ENCODE measurements around the gene MKLN1. TPM values are rescaled to one million over a fixed set of nuclear protein-coding genes. Genes with fewer than 3 reads are reported as not detected.

The MKLN1 gene
- polyA plus RNA-seq, 2 of the 4 experiments (the other 2 are of a cell fraction), result 39.6 to 84.5 TPM

DNA sequence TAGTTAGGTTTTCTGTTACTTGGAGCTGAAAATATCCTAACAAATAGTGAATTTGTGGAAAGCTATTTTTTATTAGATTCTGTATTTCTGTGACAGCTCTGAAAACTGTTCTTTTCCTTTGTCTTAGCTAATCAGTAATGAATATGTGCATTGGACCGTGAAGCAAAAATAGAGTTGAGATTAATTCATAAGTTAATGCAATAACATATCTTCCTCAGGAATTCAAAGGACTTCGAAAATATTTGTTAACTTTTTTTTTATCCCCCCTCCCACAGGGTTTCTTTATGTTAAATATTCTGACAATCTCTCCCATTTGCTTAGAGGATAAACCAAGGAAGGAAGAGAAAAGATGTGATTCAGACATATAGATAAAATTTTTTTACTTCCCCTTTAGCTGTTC lies 127.3 kb downstream of the MKLN1 start:
- no peak overlapping the region for H3K4me3 ChIP-seq
- TF ChIP-seq KDM1A (IDR thresholded peaks at IDR 0.05; ENCODE audit: low read depth), result no peak
- TF ChIP-seq FOXS1 (CRISPR knock-in tag; IDR thresholded peaks at IDR 0.05), result no peak
- no peak for TF ChIP-seq NFE2L2 (conservative IDR thresholded peaks at IDR 0.05; ENCODE audit: low read length)
- no peak for TF ChIP-seq ZFP36 (IDR thresholded peaks at IDR 0.05; ENCODE audit: borderline replicate concordance, partially characterized antibody)
- no peak for TF ChIP-seq RAD21 (conservative IDR thresholded peaks at IDR 0.05 in 1 of 2, IDR thresholded peaks at IDR 0.05 in 1 of 2)
- H3K4me2 ChIP-seq, result peak overlapping the region; percentile 9; the same call in 1 of the 3 replicates
- ChIA-PET POLR2A (no interaction called here), CTCF (interaction anchor here (0.6 kb wide), 1 partner anchor 16 kb away, joined by 3 read pairs; no protein-coding TSS in a partner anchor)
- peaks cover 23% of the 10 kb centered on the region for H3K4me1 ChIP-seq
- no peak overlapping the region for H3K27ac ChIP-seq
- 64% methylated on average over 2 of the region's 2 CpGs for WGBS (ENCODE audit: missing lambda C conversion rate)
- DNase-seq (ENCODE audit: low read depth in 1 of 2, low spot score in 1 of 2) (no peak), ATAC-seq (no peak), FAIRE-seq (no peak)
- no peaks in the 10 kb centered on the region for H3K9me3 ChIP-seq

- no peak overlapping the region for H3K27ac ChIP-seq
- POLR2A ChIA-PET, result no interaction called here
- peaks cover 23% of the 10 kb centered on the region for H3K4me1 ChIP-seq
- CTCF ChIA-PET, result no interaction called here
- WGBS (ENCODE audit: missing lambda C conversion rate), result 79% methylated on average over 7 of the region's 7 CpGs
- ATAC-seq (no peak), DNase-seq (ENCODE audit: low read depth in 1 of 2, low spot score in 1 of 2) (no peak), FAIRE-seq (no peak)
- H3K4me2 ChIP-seq, result no peak overlapping the region
- TF ChIP-seq HDAC2 (IDR thresholded peaks at IDR 0.05) (no peak), EHMT2 (IDR thresholded peaks at IDR 0.05; ENCODE audit: low read depth) (no peak), RAD21 (conservative IDR thresholded peaks at IDR 0.05 in 1 of 2, IDR thresholded peaks at IDR 0.05 in 1 of 2) (no peak)
- no peaks in the 10 kb centered on the region for H3K9me3 ChIP-seq
- H3K4me3 ChIP-seq, result no peak overlapping the region
These were observed 127.9 kb downstream of the MKLN1 start for GRCh38 chr7:131455546-131455945.

DNA sequence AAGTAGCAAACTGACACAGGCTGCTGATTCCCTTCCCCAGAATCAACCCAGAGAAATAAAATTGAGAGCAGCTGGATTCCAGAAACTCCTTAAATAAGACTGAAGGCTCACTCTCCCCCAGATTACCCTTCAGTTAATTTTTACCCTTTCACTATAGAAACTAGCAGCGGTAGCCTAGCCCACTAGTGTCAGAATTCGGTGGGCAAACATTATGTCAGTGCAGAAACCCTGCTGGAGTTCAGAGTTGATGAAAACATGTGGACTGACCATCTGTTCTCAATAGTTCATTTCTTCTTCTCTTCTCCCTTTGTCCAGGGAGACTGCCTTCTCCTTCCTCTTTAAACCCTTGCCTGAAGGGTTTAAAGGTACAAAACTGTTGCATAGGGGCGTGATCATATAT lies 128.7 kb downstream of the MKLN1 start:
- FAIRE-seq (no peak), DNase-seq (ENCODE audit: low read depth in 1 of 2, low spot score in 1 of 2) (no peak), ATAC-seq (no peak)
- POLR2A ChIA-PET, result no interaction called here
- Histone ChIP-seq H3K4me1 (peaks cover 23% of the 10 kb centered on the region), H3K9me3 (no peaks in the 10 kb centered on the region), H3K27ac (no peak overlapping the region), H3K4me3 (no peak overlapping the region), H3K4me2 (no peak overlapping the region)
- CTCF ChIA-PET, result no interaction called here
- 95% methylated on average over 3 of the region's 3 CpGs for WGBS (ENCODE audit: missing lambda C conversion rate)
- no peak for TF ChIP-seq CEBPB (IDR thresholded peaks at IDR 0.05)
- TF ChIP-seq ZNF302 (CRISPR knock-in tag; IDR thresholded peaks at IDR 0.05), result no peak
- TF ChIP-seq SMC3 (IDR thresholded peaks at IDR 0.05), result no peak
- no peak for TF ChIP-seq SREBF2 (IDR thresholded peaks at IDR 0.05)
- TF ChIP-seq, protein P1, sequence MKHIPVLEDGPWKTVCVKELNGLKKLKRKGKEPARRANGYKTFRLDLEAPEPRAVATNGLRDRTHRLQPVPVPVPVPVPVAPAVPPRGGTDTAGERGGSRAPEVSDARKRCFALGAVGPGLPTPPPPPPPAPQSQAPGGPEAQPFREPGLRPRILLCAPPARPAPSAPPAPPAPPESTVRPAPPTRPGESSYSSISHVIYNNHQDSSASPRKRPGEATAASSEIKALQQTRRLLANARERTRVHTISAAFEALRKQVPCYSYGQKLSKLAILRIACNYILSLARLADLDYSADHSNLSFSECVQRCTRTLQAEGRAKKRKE (CRISPR knock-in tag; IDR thresholded peaks at IDR 0.05; ENCODE audit: low read depth), result no peak
- TF ChIP-seq CBX2 (IDR thresholded peaks at IDR 0.05; ENCODE audit: borderline replicate concordance, low read depth), result no peak
- TF ChIP-seq ZSCAN20 (CRISPR knock-in tag; IDR thresholded peaks at IDR 0.05), result no peak
- TF ChIP-seq EHF (CRISPR knock-in tag; IDR thresholded peaks at IDR 0.05), result no peak
- TF ChIP-seq PBX3 (IDR thresholded peaks at IDR 0.05), result no peak
- TF ChIP-seq, protein P2, sequence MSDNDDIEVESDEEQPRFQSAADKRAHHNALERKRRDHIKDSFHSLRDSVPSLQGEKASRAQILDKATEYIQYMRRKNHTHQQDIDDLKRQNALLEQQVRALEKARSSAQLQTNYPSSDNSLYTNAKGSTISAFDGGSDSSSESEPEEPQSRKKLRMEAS (IDR thresholded peaks at IDR 0.05), result no peak
- TF ChIP-seq, protein P3, sequence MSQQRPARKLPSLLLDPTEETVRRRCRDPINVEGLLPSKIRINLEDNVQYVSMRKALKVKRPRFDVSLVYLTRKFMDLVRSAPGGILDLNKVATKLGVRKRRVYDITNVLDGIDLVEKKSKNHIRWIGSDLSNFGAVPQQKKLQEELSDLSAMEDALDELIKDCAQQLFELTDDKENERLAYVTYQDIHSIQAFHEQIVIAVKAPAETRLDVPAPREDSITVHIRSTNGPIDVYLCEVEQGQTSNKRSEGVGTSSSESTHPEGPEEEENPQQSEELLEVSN (IDR thresholded peaks at IDR 0.05; ENCODE audit: borderline replicate concordance, low read depth), result no peak
- no peak for TF ChIP-seq PHF8 (IDR thresholded peaks at IDR 0.05; ENCODE audit: borderline replicate concordance, low read depth)
- TF ChIP-seq NFE2L2 (conservative IDR thresholded peaks at IDR 0.05; ENCODE audit: low read length), result no peak
- TF ChIP-seq NR3C1 (IDR thresholded peaks at IDR 0.05), result no peak
